CD8-positive, alpha-beta memory T cell (primary cell): ENCODE measurements around the gene SERPINB7. TPM values are rescaled to one million over a fixed set of nuclear protein-coding genes. Genes with fewer than 3 reads are reported as not detected.

Experiments used
- CTCF ChIA-PET: fragments of 350-600 bp; sonication (Branson Sonifier 250); formaldehyde crosslinking; loops from one replicate; lab custom pipeline; 2021; ENCODE audit warnings: antibody characterized with exemption; lab: Charles Lee
- POLR2A ChIA-PET: fragments of 350-600 bp; sonication (Branson Sonifier 250); formaldehyde crosslinking; loops from one replicate; lab custom pipeline; 2021; ENCODE audit warnings: antibody characterized with exemption; lab: Charles Lee
- DNase-seq, 5 donors: peaks; one replicate each; pipeline versions ENCODE4 v3.0.0 to v3.0.0-alpha.2; 2020 to 2022; ENCODE audit warnings: mixed read lengths in 1 of 5
- H3K27ac ChIP-seq: one replicate; pipeline ENCODE4 v1.7.0; 2013; ENCODE audit warnings: low read depth, mild to moderate bottlenecking, low read length, moderate library complexity
- H3K27me3 ChIP-seq: 2 replicates; pipeline ENCODE4 v1.7.0; 2013; ENCODE audit warnings: low read length, mild to moderate bottlenecking; ENCODE audit not compliant: insufficient read depth, poor library complexity, severe bottlenecking
- H3K36me3 ChIP-seq: 2 replicates; pipeline ENCODE4 v1.7.0; 2013; ENCODE audit warnings: mild to moderate bottlenecking, low read length, moderate library complexity; ENCODE audit not compliant: insufficient read depth
- H3K4me1 ChIP-seq: 2 replicates; pipeline ENCODE4 v1.7.0; 2013; ENCODE audit warnings: mild to moderate bottlenecking, low read length, moderate library complexity; ENCODE audit not compliant: insufficient read depth
- H3K4me3 ChIP-seq: 2 replicates; pipeline ENCODE4 v1.7.0; 2013; ENCODE audit warnings: mild to moderate bottlenecking, low read length
- H3K9me3 ChIP-seq: 2 replicates; pipeline ENCODE4 v1.7.0; 2013; ENCODE audit warnings: mild to moderate bottlenecking, low read length
- H3K27ac Mint-ChIP-seq, 8 donors: one replicate each; pipeline ENCODE4 v1.8.0; 2020 to 2021; ENCODE audit warnings: mixed read lengths in 8 of 8, mild to moderate bottlenecking in 6 of 8, inconsistent platforms in 3 of 8, moderate library complexity in 3 of 8
- H3K27me3 Mint-ChIP-seq, 2 donors: one replicate each; pipeline ENCODE4 v1.8.0; 2020 to 2021; ENCODE audit warnings: mixed read lengths in 2 of 2, mild to moderate bottlenecking in 1 of 2, moderate library complexity in 1 of 2
- H3K36me3 Mint-ChIP-seq, 3 donors: one replicate each; pipeline ENCODE4 v1.8.0; 2020 to 2021; ENCODE audit warnings: mixed read lengths in 3 of 3, inconsistent platforms in 1 of 3, mild to moderate bottlenecking in 1 of 3
- H3K4me1 Mint-ChIP-seq, 3 donors: one replicate each; pipeline ENCODE4 v1.8.0; 2020 to 2021; ENCODE audit warnings: mixed read lengths in 3 of 3, inconsistent platforms in 1 of 3, mild to moderate bottlenecking in 1 of 3
- H3K4me3 Mint-ChIP-seq, 7 donors: one replicate each; pipeline ENCODE4 v1.8.0; 2020 to 2021; ENCODE audit warnings: mixed read lengths in 7 of 7, mild to moderate bottlenecking in 6 of 7, moderate library complexity in 4 of 7, inconsistent platforms in 2 of 7
- H3K9me3 Mint-ChIP-seq, 5 donors: one replicate each; pipeline ENCODE4 v1.8.0; 2020 to 2022; ENCODE audit warnings: mixed read lengths in 5 of 5, mild to moderate bottlenecking in 3 of 5, moderate library complexity in 2 of 5, inconsistent platforms in 1 of 5
- polyA plus RNA-seq: library from polyadenylated mRNA; unstranded; fragments of 300-500 nt; fragmentation: Illumina TruSeq; gene quantifications from one replicate; pipeline ENCODE4 v1.2.3, GENCODE V29; 2021
- total RNA-seq, 2 experiments: library from RNA; stranded (reverse); gene quantifications; one replicate each; pipeline ENCODE4 v1.2.3, GENCODE V29; 2021

Gene SERPINB7
- total and polyA plus RNA-seq, 3 experiments from 2014 or later: not detected

- Histone ChIP-seq H3K36me3 (no peaks in the 10 kb centered on the region), H3K27ac (no peak overlapping the region), H3K27me3 (no peaks in the 10 kb centered on the region), H3K4me1 (no peaks in the 10 kb centered on the region), H3K4me3 (no peak overlapping the region), H3K9me3 (no peaks in the 10 kb centered on the region)
- CTCF ChIA-PET: no interaction called here
- H3K27me3 Mint-ChIP-seq: peaks cover 6 to 22% of the 10 kb centered on the region in 2 donors
- H3K27ac Mint-ChIP-seq: no peak overlapping the region
- no peaks in the 10 kb centered on the region for H3K9me3 Mint-ChIP-seq
- POLR2A ChIA-PET: no interaction called here
- H3K4me1 Mint-ChIP-seq: no peaks in the 10 kb centered on the region
- DNase-seq: no peak
- no peak overlapping the region for H3K4me3 Mint-ChIP-seq
- no peaks in the 10 kb centered on the region for H3K36me3 Mint-ChIP-seq
These were observed 61.2 kb downstream of the SERPINB7 start for GRCh38 chr18:63836456-63836855.

GRCh38 chr18:63837590-63837989, 62.4 kb downstream of the SERPINB7 start:
- no peak overlapping the region for H3K4me3 ChIP-seq
- no peak overlapping the region for H3K27ac ChIP-seq
- Mint-ChIP-seq H3K4me1 (no peaks in the 10 kb centered on the region), H3K27me3 (peaks cover 6 to 21% of the 10 kb centered on the region in 2 donors), H3K9me3 (no peaks in the 10 kb centered on the region), H3K4me3 (no peak overlapping the region), H3K27ac (no peak overlapping the region), H3K36me3 (no peaks in the 10 kb centered on the region)
- H3K9me3 ChIP-seq: no peaks in the 10 kb centered on the region
- ChIA-PET POLR2A (no interaction called here), CTCF (no interaction called here)
- no peak for DNase-seq
- H3K36me3 ChIP-seq: no peaks in the 10 kb centered on the region
- no peaks in the 10 kb centered on the region for H3K4me1 ChIP-seq
- no peaks in the 10 kb centered on the region for H3K27me3 ChIP-seq

DNA sequence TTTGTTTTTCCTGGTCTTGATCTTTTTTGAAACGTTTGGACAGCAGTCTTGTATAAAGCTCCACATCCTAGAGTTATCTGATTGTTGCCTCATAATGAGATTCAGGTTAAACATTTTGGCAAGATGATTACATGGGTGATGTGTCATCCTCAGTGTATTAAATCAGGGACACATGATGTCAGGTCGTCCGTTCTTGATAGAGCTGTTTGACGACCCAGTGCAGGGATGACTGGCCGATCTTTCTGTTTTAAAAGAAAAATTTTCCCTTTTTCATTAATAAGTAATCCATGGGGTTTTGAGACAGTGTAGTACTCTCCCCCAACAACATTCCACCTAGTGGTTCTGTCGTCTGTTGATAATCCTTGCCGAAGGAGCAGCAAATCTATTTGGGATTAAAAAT, 67.8 kb downstream of the SERPINB7 start:
- H3K36me3 Mint-ChIP-seq: no peaks in the 10 kb centered on the region
- no peak for DNase-seq
- no peaks in the 10 kb centered on the region for H3K9me3 ChIP-seq
- H3K27ac Mint-ChIP-seq: no peak overlapping the region
- H3K4me3 ChIP-seq: no peak overlapping the region
- H3K36me3 ChIP-seq: no peaks in the 10 kb centered on the region
- no peaks in the 10 kb centered on the region for H3K27me3 ChIP-seq
- H3K4me1 ChIP-seq: no peaks in the 10 kb centered on the region
- H3K4me1 Mint-ChIP-seq: no peaks in the 10 kb centered on the region
- no peak overlapping the region for H3K4me3 Mint-ChIP-seq
- H3K9me3 Mint-ChIP-seq: no peaks in the 10 kb centered on the region
- H3K27me3 Mint-ChIP-seq: peaks cover 5 to 31% of the 10 kb centered on the region in 2 donors
- H3K27ac ChIP-seq: no peak overlapping the region
- CTCF ChIA-PET: no interaction called here
- POLR2A ChIA-PET: no interaction called here

GRCh38 chr18:63844254-63844653, 69.0 kb downstream of the SERPINB7 start:
- Mint-ChIP-seq H3K27me3 (peaks cover 1 to 31% of the 10 kb centered on the region in 2 donors), H3K27ac (no peak overlapping the region), H3K9me3 (no peaks in the 10 kb centered on the region), H3K36me3 (no peaks in the 10 kb centered on the region), H3K4me1 (no peaks in the 10 kb centered on the region), H3K4me3 (no peak overlapping the region)
- Histone ChIP-seq H3K27me3 (no peaks in the 10 kb centered on the region), H3K36me3 (no peaks in the 10 kb centered on the region), H3K9me3 (no peaks in the 10 kb centered on the region), H3K27ac (no peak overlapping the region), H3K4me3 (no peak overlapping the region), H3K4me1 (no peaks in the 10 kb centered on the region)
- POLR2A ChIA-PET: no interaction called here
- DNase-seq: no peak
- CTCF ChIA-PET: no interaction called here

DNA sequence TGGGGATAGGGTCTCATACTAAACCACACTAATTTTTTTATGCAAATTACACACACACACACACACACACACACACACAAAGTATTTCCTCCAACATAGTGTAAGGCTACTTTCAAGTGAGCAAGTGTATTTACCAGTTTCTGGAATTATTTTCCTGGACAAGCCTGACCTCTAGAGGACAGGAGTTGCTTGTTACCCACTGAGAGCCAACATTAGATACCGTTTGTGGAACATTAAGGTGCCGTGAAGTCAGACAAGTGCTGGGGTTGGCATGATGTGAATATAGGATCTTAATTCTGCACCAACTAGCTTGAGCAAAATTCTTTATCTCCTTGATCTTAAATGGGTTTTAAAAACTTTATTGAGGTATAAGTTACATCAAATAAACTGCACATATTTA, 72.9 kb downstream of the SERPINB7 start:
- H3K27ac Mint-ChIP-seq: no peak overlapping the region
- CTCF ChIA-PET: no interaction called here
- no peak for DNase-seq

GRCh38 chr18:63850020-63850419, 74.8 kb downstream of the SERPINB7 start:
- H3K27ac Mint-ChIP-seq: no peak overlapping the region
- H3K27me3 Mint-ChIP-seq: peaks cover 0 to 12% of the 10 kb centered on the region in 2 donors
- Histone ChIP-seq H3K27me3 (no peaks in the 10 kb centered on the region), H3K4me1 (no peaks in the 10 kb centered on the region), H3K9me3 (no peaks in the 10 kb centered on the region), H3K36me3 (no peaks in the 10 kb centered on the region), H3K4me3 (no peak overlapping the region), H3K27ac (no peak overlapping the region)
- H3K4me3 Mint-ChIP-seq: no peak overlapping the region
- ChIA-PET CTCF (no interaction called here), POLR2A (no interaction called here)
- H3K36me3 Mint-ChIP-seq: no peaks in the 10 kb centered on the region
- no peaks in the 10 kb centered on the region for H3K4me1 Mint-ChIP-seq
- DNase-seq: no peak
- H3K9me3 Mint-ChIP-seq: no peaks in the 10 kb centered on the region

More for the DNA sequence above, 72.9 kb downstream of the SERPINB7 start:
- no peaks in the 10 kb centered on the region for H3K36me3 Mint-ChIP-seq
- Histone ChIP-seq H3K27ac (no peak overlapping the region), H3K9me3 (no peaks in the 10 kb centered on the region), H3K27me3 (no peaks in the 10 kb centered on the region), H3K4me3 (no peak overlapping the region), H3K4me1 (no peaks in the 10 kb centered on the region), H3K36me3 (no peaks in the 10 kb centered on the region)
- peaks cover 1 to 18% of the 10 kb centered on the region in 2 donors for H3K27me3 Mint-ChIP-seq
- POLR2A ChIA-PET: no interaction called here
- H3K9me3 Mint-ChIP-seq: no peaks in the 10 kb centered on the region
- H3K4me3 Mint-ChIP-seq: no peak overlapping the region
- no peaks in the 10 kb centered on the region for H3K4me1 Mint-ChIP-seq

- H3K4me3 ChIP-seq: no peak overlapping the region
- Mint-ChIP-seq H3K27ac (no peak overlapping the region), H3K4me1 (no peaks in the 10 kb centered on the region), H3K27me3 (peaks cover 0 to 12% of the 10 kb centered on the region in 2 donors), H3K9me3 (no peaks in the 10 kb centered on the region), H3K36me3 (no peaks in the 10 kb centered on the region), H3K4me3 (no peak overlapping the region)
- H3K9me3 ChIP-seq: no peaks in the 10 kb centered on the region
- ChIA-PET POLR2A (no interaction called here), CTCF (no interaction called here)
- H3K27me3 ChIP-seq: no peaks in the 10 kb centered on the region
- DNase-seq: no peak
- H3K27ac ChIP-seq: no peak overlapping the region
- H3K4me1 ChIP-seq: no peaks in the 10 kb centered on the region
- H3K36me3 ChIP-seq: no peaks in the 10 kb centered on the region
These were observed 75.4 kb downstream of the SERPINB7 start for GRCh38 chr18:63850636-63851035.
